ENCODE measurements around the gene CDS2.

Gene CDS2

GRCh38 chr20:5215672-5216304 is 89.0 kb downstream of the CDS2 start:
- DNase-seq = no peak

DNA sequence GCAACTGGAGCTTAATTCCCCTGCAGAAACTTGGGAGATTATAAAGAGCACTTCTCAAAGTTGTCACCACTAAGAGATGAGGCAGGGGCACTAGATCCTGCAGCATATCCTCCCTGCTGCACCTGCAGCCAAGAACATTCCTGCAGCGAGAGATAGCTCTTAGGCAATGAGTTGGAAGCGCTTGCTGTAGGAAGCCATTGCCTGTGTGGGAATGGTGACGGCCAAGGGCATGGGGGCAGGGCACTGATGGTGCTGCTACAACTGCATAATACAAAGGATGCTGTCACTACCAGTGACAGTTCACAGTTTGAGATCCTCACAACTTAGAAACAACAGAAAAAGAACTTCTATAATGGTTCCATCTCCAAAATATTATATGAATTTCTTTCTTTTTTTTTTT is 89.9 kb downstream of the CDS2 start:
- DNase-seq = no peak

DNA sequence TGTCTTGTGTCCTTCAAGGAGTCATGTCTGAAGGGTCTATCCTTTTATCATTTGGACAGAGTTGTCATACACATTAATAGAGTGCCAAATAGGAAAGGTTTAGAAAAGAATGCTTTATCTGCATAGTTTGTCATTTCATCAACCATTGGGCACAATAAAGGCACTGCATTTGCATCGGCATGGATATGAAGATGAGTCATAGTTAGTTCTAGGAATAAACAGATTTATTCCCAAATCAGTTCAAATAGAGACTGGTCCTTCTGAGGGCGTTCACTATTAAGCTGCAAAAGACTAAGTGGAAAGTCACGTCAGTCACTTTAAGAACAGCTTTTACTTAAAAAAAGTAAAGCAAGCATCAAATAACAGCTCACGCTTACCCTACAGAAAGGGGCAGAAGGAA is 90.8 kb downstream of the CDS2 start:
- DNase-seq = no peak

DNA sequence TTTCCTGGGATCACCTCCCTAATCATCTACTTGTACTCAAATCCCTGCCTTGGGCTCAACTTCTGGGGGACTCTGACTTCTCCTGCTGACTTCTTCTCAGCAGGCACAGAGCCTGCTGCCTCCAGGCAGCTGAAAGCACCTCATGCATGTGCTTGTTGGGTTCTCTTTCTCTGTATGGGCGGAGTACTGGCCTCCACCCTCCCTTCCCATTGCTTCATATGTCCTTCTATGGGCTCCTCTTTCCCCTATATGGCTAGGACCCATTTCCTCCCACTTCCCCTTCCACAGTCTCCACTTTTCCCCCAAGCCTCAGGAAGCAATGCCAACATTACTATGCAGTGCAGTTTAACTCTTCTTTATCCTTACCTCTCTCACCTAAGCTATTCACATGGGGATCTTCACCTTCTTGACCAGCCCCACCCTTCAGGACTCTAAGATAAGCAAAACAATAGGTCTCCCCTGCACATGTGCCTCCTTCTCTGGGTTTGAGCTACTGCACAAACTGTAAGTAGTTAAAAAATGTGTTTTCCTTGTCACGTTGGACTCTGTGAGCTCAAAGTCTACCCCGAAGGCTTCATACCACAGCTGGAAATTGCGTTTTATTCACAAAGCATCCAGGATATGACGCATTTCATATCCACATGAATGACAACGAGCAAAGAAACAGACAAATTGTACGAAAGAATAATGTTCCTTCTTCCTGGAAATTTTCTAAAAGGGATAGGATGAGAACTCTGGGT is 93.7 kb downstream of the CDS2 start:
- DNase-seq = no peak

DNA sequence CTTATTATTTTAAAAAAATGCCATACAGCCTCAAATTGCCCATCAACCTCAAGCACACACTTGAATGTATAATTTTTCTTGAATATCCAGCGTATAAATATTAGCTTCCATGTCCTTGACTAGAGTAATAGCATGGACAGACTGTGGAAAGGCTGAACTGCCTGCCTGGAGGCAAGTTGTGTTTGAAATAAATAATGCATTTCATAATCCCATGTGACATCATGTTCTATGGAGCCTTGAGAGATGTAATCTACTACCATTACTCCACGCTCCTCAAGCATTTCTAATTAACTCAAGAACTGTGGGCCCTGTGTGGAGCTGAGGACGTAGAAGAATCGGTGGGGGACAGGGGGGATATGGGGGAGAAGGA is 94.2 kb downstream of the CDS2 start:
- DNase-seq = no peak

- DNase-seq = peak; percentile 16
Measured at GRCh38 chr20:5222919-5223634, 96.3 kb downstream of the CDS2 start.

GRCh38 chr20:5230544-5230943 is 103.7 kb downstream of the CDS2 start:
- DNase-seq = no peak

DNA sequence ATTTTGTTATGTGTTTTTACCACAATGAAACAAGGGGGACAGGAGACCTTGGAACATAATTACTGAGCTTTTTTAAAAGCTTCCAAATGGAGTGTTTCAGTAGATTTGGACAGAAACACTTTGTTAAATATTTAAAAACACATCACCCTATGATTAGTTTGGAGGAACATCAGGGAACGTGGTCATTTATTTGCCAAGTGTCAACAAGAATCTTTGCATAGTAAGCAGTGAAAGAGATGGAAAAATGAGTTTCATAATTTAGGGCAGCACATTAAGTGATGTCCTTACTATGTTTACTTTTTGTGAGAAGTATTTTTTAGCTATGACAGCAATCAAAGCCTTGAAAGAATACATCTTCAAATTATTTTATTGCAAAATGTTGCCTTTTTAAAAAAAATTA is 107.3 kb downstream of the CDS2 start:
- DNase-seq = no peak

GRCh38 chr20:5234978-5235377 is 108.2 kb downstream of the CDS2 start:
- DNase-seq = no peak

Measured in effector CD8-positive, alpha-beta T cell (primary cell).